K562 (cell line): ENCODE results near the gene EFS. TPM values are rescaled to one million over a fixed set of nuclear protein-coding genes. Genes with fewer than 3 reads are reported as not detected.

Source experiments
- ASH1L ChIP-seq: fragments of 450-650 bp; IDR thresholded peaks from 2 replicates; pipeline ENCODE4 v1.6.1; 2018; ENCODE audit warnings: borderline replicate concordance, mild to moderate bottlenecking, low read depth; ENCODE audit not compliant: partially characterized antibody
- CREM ChIP-seq: IDR thresholded peaks from 2 replicates; pipeline ENCODE4 v1.6.1; 2014; ENCODE audit warnings: antibody characterized with exemption, low read depth
- CSDE1 ChIP-seq, 2 experiments: fragments of 450-650 bp; IDR thresholded peaks; 2 replicates each; pipeline ENCODE4 v1.6.1; 2016; ENCODE audit warnings: mild to moderate bottlenecking in 1 of 2
- CXXC5 ChIP-seq: fragments of 250-450 bp; sonication (Bioruptor Pico); IDR thresholded peaks from 2 replicates; pipeline ENCODE4 v1.8.0; 2022; ENCODE audit warnings: inconsistent platforms, mild to moderate bottlenecking, moderate library complexity
- ESRRA ChIP-seq: fragments of 450-650 bp; IDR thresholded peaks from 2 replicates; pipeline ENCODE4 v1.6.1; 2014; ENCODE audit warnings: low read depth, mild to moderate bottlenecking, moderate library complexity, borderline replicate concordance
- FUS ChIP-seq: fragments of 200-400 bp; formaldehyde crosslinking; optimal IDR thresholded peaks from 2 replicates; pipeline ENCODE3; 2017; ENCODE audit warnings: low read depth, low read length
- GTF2F1 ChIP-seq: IDR thresholded peaks from 2 replicates; pipeline ENCODE4 v1.6.1; 2011; ENCODE audit warnings: low read depth, low read length, improper control_type of control experiment
- HLTF ChIP-seq: fragments of 450-650 bp; IDR thresholded peaks from 2 replicates; pipeline ENCODE4 v1.6.1; 2016
- HNRNPH1 ChIP-seq: fragments of 200-400 bp; formaldehyde crosslinking; optimal IDR thresholded peaks from 2 replicates; pipeline ENCODE3; 2017; ENCODE audit warnings: low read depth, mild to moderate bottlenecking, low read length, moderate library complexity
- IRF9 ChIP-seq: fragments of 450-650 bp; IDR thresholded peaks from 2 replicates; pipeline ENCODE4 v1.6.1; 2016; ENCODE audit warnings: missing biosample characterization, missing genetic modification characterization
- KDM5B ChIP-seq: fragments of 200-600 bp; sonication (generic); IDR thresholded peaks from 2 replicates; pipeline ENCODE4 v1.6.1; 2012; ENCODE audit warnings: low read depth, mild to moderate bottlenecking, moderate library complexity, low read length, control low read depth, inconsistent platforms; ENCODE audit not compliant: insufficient replicate concordance
- MEF2A ChIP-seq: IDR thresholded peaks from 2 replicates; pipeline ENCODE4 v1.6.1; 2011; ENCODE audit warnings: low read depth, mild to moderate bottlenecking, low read length, moderate library complexity; ENCODE audit not compliant: control insufficient read depth
- NR4A1 ChIP-seq, 2 experiments: fragments of 250-450 bp in 1 of 2; fragments of 450-650 bp in 1 of 2; sonication (Bioruptor Pico) in 1 of 2; IDR thresholded peaks; 2 replicates each; pipeline versions ENCODE4 v1.4.0 to v1.6.1; 2016 to 2020; ENCODE audit warnings: mild to moderate bottlenecking in 2 of 2, missing compliant biosample characterization in 1 of 2, missing genetic modification characterization in 1 of 2, moderate library complexity in 1 of 2
- POLR2A ChIP-seq: fragments of 450-650 bp; conservative IDR thresholded peaks from 2 replicates; pipeline ENCODE4 v1.6.1; 2016
- PTTG1 ChIP-seq: fragments of 450-650 bp; IDR thresholded peaks from 2 replicates; pipeline ENCODE4 v1.6.1; 2016; ENCODE audit warnings: low read depth, mild to moderate bottlenecking, missing genetic modification characterization, missing compliant biosample characterization
- RBM17 ChIP-seq: fragments of 200-400 bp; formaldehyde crosslinking; IDR thresholded peaks from 2 replicates; pipeline ENCODE4 v1.6.1; 2017; ENCODE audit warnings: low read depth, mild to moderate bottlenecking, low read length, borderline replicate concordance
- RBM39 ChIP-seq: fragments of 200-400 bp; formaldehyde crosslinking; optimal IDR thresholded peaks from 2 replicates; pipeline ENCODE3; 2018; ENCODE audit warnings: low read depth, low read length
- TAL1 ChIP-seq: fragments of 450-650 bp; IDR thresholded peaks from 2 replicates; pipeline ENCODE4 v1.6.1; 2016; ENCODE audit warnings: mild to moderate bottlenecking
- TBL1XR1 ChIP-seq, 2 experiments: IDR thresholded peaks; 2 replicates each; pipeline ENCODE4 v1.6.1; 2012; ENCODE audit warnings: improper control_type of control experiment in 2 of 2, low read length in 2 of 2, mild to moderate bottlenecking in 1 of 2
- ZNF146 ChIP-seq: IDR thresholded peaks from one replicate; pipeline ENCODE4 v1.6.1; 2018; ENCODE audit warnings: missing compliant biosample characterization; ENCODE audit not compliant: unreplicated experiment
- ZNF23 ChIP-seq: fragments of 250-450 bp; sonication (Bioruptor Pico); IDR thresholded peaks from 2 replicates; pipeline ENCODE4 v1.4.0; 2020; ENCODE audit warnings: mild to moderate bottlenecking
- ZNF263 ChIP-seq: sonication (generic); formaldehyde crosslinking; IDR thresholded peaks from 2 replicates; pipeline ENCODE4 v1.8.0; 2022; ENCODE audit warnings: mild to moderate bottlenecking, missing genetic modification reagents, borderline replicate concordance
- ZNF445 ChIP-seq: fragments of 250-450 bp; sonication (Bioruptor Pico); IDR thresholded peaks from 2 replicates; pipeline ENCODE4 v1.4.0; 2020; ENCODE audit warnings: low read depth, mild to moderate bottlenecking, moderate library complexity
- ZNF77 ChIP-seq: fragments of 250-450 bp; sonication (Bioruptor Pico); IDR thresholded peaks from 2 replicates; pipeline ENCODE4 v1.5.0; 2020
- ZNF780A ChIP-seq: fragments of 250-450 bp; sonication (Bioruptor Pico); IDR thresholded peaks from 2 replicates; pipeline ENCODE4 v1.5.0; 2021; ENCODE audit warnings: mild to moderate bottlenecking
- polyA plus RNA-seq, 8 experiments: library from polyadenylated mRNA; depleted of rRNA in 4 of 8; stranded (reverse) in 5 of 8; unstranded in 3 of 8; fragments of >200 nt; fragmentation: Nextera tagmentation in 2 of 8; fragmentation: Illumina TruSeq in 1 of 8; extraction: Ambion mirVana in 2 of 8; extraction: Trizol in 1 of 8; gene quantifications; 2 replicates each; pipeline versions ENCODE4 v1.2.1 to v1.2.3, GENCODE V29; 2011 to 2014; ENCODE audit warnings: inconsistent platforms in 1 of 8, missing spikeins in 1 of 8
- total RNA-seq, 7 experiments: library from RNA; depleted of rRNA in 6 of 7; stranded (reverse); fragments of >200 nt in 6 of 7; fragmentation: Illumina TruSeq in 2 of 7; extraction: Trizol in 2 of 7; gene quantifications; 2 replicates each; pipeline versions ENCODE4 v1.2.1 to v1.2.3, GENCODE V29; 2011 to 2021; ENCODE audit warnings: low replicate concordance in 1 of 7
- TF ChIP-seq, protein P1 (sequence below), 2 experiments: fragments of 450-650 bp in 1 of 2; IDR thresholded peaks; 2 replicates each; pipeline ENCODE4 v1.6.1; 2011 to 2017; ENCODE audit warnings: low read depth in 2 of 2, antibody characterized with exemption in 1 of 2, borderline replicate concordance in 1 of 2, low read length in 1 of 2, mild to moderate bottlenecking in 1 of 2, mixed read lengths in 1 of 2; ENCODE audit not compliant: control insufficient read depth in 1 of 2

Gene EFS
- total and polyA plus RNA-seq, 9 of the 15 experiments (the other 6 are each of a cell fraction or from before 2014, with no cell fraction given) = 0.01 to 0.03 TPM; not detected in 7

GRCh38 chr14:23306412-23307145 lies 58.4 kb downstream of the EFS start, which contains the start of gene BCL2L2 (continued):
- TF ChIP-seq CREM (peak; percentile 100), CSDE1 (IDR thresholded peaks at IDR 0.05) (no peak), NR4A1 (CRISPR knock-in tag; IDR thresholded peaks at IDR 0.05) (no peak), NR4A1 (tag; IDR thresholded peaks at IDR 0.05) (0 out of 2 replicates have a peak, but pooled peaks have one; percentile 41), TBL1XR1 (IDR thresholded peaks at IDR 0.05; ENCODE audit: low read length in 2 of 2) (peak in 1 of 2 experiments; percentile 88; a peak in 2 of 4 replicates), CXXC5 (peak; percentile 82), ZNF146 (CRISPR knock-in tag) (no peak), IRF9 (tag) (no peak), HNRNPH1 (no peak), HLTF (peak; percentile 66; the same call in 1 of the 2 replicates), RBM17 (no peak), POLR2A (peak; percentile 84), KDM5B (peak; percentile 90), FUS (no peak), ZNF263 (peak; percentile 61; the same call in 1 of the 2 replicates), ZNF77 (no peak), ESRRA (no peak; the same call in 1 of the 2 replicates), TAL1 (no peak; the same call in 1 of the 2 replicates), GTF2F1 (no peak), PTTG1 (tag) (no peak), ZNF780A (CRISPR knock-in tag) (no peak), ZNF23 (CRISPR knock-in tag) (no peak), ASH1L (no peak), ZNF445 (CRISPR knock-in tag) (no peak), RBM39 (no peak), MEF2A (no peak)
- TF ChIP-seq, protein P1, sequence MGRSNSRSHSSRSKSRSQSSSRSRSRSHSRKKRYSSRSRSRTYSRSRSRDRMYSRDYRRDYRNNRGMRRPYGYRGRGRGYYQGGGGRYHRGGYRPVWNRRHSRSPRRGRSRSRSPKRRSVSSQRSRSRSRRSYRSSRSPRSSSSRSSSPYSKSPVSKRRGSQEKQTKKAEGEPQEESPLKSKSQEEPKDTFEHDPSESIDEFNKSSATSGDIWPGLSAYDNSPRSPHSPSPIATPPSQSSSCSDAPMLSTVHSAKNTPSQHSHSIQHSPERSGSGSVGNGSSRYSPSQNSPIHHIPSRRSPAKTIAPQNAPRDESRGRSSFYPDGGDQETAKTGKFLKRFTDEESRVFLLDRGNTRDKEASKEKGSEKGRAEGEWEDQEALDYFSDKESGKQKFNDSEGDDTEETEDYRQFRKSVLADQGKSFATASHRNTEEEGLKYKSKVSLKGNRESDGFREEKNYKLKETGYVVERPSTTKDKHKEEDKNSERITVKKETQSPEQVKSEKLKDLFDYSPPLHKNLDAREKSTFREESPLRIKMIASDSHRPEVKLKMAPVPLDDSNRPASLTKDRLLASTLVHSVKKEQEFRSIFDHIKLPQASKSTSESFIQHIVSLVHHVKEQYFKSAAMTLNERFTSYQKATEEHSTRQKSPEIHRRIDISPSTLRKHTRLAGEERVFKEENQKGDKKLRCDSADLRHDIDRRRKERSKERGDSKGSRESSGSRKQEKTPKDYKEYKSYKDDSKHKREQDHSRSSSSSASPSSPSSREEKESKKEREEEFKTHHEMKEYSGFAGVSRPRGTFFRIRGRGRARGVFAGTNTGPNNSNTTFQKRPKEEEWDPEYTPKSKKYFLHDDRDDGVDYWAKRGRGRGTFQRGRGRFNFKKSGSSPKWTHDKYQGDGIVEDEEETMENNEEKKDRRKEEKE (IDR thresholded peaks at IDR 0.05; ENCODE audit: borderline replicate concordance in 1 of 2, control insufficient read depth in 1 of 2, low read depth in 2 of 2, low read length in 1 of 2) = no peak
